ENCODE results near the gene SLC22A8. TPM values are rescaled to one million over a fixed set of nuclear protein-coding genes. Genes with fewer than 3 reads are reported as not detected.
"Not testable (repeated sequence)": the region's sequence is repeated elsewhere in the genome, so short reads cannot be mapped to it uniquely, and the experiment has no call there.

Gene SLC22A8
- total RNA-seq, 1 donor from 2014 or later, result not detected

GRCh38 chr11:62948765-62949320, 66.8 kb downstream of the SLC22A8 start:
- intact Hi-C loops (cut with DNase I), result no loop called here
- peak; percentile 36 for DNase-seq (ENCODE audit: low spot score)
- no peak for ATAC-seq

- ATAC-seq; intact Hi-C loops (cut with DNase I); DNase-seq (ENCODE audit: low spot score): not testable (repeated sequence)
These were observed 70.1 kb downstream of the SLC22A8 start for GRCh38 chr11:62945538-62945937.

Other genes with a start within 250 kb of the SLC22A8 start
- 17.8 TPM for gene TAF6L, start 244.4 kb downstream of the SLC22A8 start, total RNA-seq
- 29.6 TPM for gene TMEM179B, start 228.4 kb downstream of the SLC22A8 start, total RNA-seq
- gene TMEM223, start 223.8 kb downstream of the SLC22A8 start, total RNA-seq, result 10.4 TPM
- 81.8 TPM for gene NXF1, start 210.4 kb downstream of the SLC22A8 start, total RNA-seq
- 51.6 TPM for gene STX5, start 183.8 kb downstream of the SLC22A8 start, total RNA-seq
- gene TEX54, start 183.0 kb downstream of the SLC22A8 start, total RNA-seq, result not detected
- gene WDR74, start 176.3 kb downstream of the SLC22A8 start, total RNA-seq, result 34.5 TPM
- 102 TPM for gene SLC3A2, start 134.9 kb downstream of the SLC22A8 start, total RNA-seq
- not detected for gene CHRM1, start 94.5 kb downstream of the SLC22A8 start, total RNA-seq
- not detected for gene SLC22A6, start 30.9 kb downstream of the SLC22A8 start, total RNA-seq
- not detected for gene SLC22A24, start 128.4 kb upstream of the SLC22A8 start, total RNA-seq
- not detected for gene SLC22A25, start 227.8 kb upstream of the SLC22A8 start, total RNA-seq